ENCODE data around the gene ZBTB21.

GRCh38 chr21:42012763-42013329 lies 2.7 kb upstream of the ZBTB21 start:
- no peak for TF ChIP-seq CTCF (IDR thresholded peaks at IDR 0.05)
- no peak for TF ChIP-seq POLR2AphosphoS5 (IDR thresholded peaks at IDR 0.05; ENCODE audit: low read depth, low read length)
- TF ChIP-seq SIN3A (IDR thresholded peaks at IDR 0.05; ENCODE audit: borderline replicate concordance, insufficient read depth, low read depth, low read length), result no peak
- no peak for TF ChIP-seq REST (IDR thresholded peaks at IDR 0.05; ENCODE audit: insufficient read depth in 1 of 2, low read depth in 2 of 2, low read length in 1 of 2)
- no peak for TF ChIP-seq TCF7L2 (IDR thresholded peaks at IDR 0.05; ENCODE audit: low read depth, low read length)
